HG02981 (cell line): Measurements from ENCODE around the gene PTGES3L.

ENCODE experiments used
- ATAC-seq: cut with Tn5 transposase; IDR thresholded peaks from one replicate; pipeline ENCODE4 v1.9.1; 2021; ENCODE audit warnings: mild to moderate bottlenecking, moderate library complexity; ENCODE audit not compliant: unreplicated experiment

PTGES3L gene

GRCh38 chr17:42979511-42980273 lies at the start of gene PTGES3L:
TSS of gene PTGES3L (minus strand) at chr17:42980080. CDS start at chr17:42980053, 27 bp downstream.
- ATAC-seq, result no peak

- ATAC-seq, result no peak
Observed at GRCh38 chr17:43028221-43028861, 48.5 kb upstream of the PTGES3L start.

DNA sequence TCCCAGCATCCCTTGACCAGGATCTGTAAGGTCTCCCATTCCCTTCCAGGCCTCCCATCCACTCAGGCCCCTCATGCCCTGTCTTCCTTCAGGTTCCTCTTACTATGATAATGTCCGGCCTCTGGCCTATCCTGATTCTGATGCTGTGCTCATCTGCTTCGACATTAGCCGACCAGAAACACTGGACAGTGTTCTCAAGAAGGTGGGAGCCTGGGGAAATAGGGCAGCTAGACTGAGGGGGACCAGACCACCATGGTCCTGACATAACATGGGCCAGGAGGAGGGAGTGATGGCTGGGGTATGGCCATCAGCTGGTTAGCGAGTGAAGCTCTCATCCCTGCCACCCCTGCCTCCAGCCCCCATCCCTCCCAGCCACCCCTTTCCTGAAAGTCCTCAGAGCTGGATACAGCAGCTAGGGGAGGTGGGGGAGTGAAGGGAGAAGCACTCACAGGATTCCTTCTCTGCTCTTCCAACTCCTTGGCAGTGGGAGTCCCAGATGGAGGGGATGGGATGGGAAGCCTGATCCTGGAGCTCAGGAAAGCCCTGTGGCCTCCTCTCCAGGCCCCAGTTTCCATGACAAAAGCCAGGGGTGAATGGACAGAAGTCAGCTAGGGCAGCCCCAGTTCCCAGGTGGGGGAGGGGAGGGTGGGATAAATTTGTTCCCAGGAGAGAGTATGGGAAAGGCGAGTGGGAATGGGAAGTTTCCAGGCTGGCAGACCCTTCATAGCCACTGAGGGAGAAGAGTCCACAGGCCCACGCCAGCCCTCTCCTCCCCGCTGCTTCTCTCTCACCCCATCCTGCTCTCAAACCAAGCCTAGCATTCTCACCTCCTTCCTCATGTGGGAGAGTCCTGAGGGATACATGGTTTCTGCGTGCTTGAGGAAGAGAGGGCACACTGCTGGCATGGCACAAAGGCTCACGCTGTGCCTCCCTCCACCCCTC lies 47.5 kb upstream of the PTGES3L start:
- no peak for ATAC-seq

GRCh38 chr17:43026595-43026994 lies 46.7 kb upstream of the PTGES3L start:
- ATAC-seq, result no peak

GRCh38 chr17:43025766-43026537 lies 46.1 kb upstream of the PTGES3L start:
- ATAC-seq, result no peak

- no peak for ATAC-seq
Observed at GRCh38 chr17:43025290-43025657, 45.4 kb upstream of the PTGES3L start.

DNA sequence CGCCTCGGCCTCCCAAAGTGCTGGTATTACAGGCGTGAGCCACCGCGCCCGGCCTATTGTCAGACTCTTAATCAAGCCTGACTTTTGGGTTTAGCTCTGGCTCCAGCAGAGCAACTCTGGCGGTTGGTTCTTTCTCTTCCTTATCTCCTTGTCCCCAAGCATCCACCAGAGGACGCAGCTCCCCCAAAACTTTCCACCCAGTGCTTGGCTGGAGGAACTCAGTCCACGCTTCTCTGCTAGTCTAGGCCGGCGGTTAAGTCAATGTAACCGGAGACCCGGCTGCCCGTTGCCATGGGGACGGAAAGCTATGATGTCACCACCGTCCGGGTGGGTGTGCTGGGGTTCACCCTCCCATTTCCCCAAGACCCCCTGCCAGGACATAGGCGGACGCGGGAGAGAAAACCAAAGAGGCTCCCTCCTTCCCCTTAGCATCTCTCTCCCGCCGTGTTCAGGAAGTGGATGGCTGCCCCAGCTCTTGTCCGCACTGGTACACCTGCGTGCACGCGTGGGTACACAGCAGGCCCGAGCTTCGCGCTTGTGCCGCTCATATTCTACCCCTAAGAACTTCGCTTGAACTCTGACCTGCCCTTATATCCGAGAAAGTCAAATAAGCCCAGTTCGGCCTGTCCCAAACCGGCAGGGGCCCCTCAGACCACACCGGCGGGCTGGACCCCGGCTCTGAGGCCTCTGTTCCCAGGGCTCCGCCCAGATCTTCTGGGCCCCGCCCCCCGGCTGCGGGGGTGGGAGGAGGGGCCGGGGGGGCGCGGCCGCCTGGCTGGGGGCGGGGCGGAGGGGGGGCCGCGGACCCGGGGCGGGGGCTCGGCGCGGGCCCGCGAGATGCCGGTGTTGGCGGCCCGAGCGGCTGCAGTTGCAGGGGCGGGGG lies 44.8 kb upstream of the PTGES3L start, which contains the start of gene RND2:
Gene RND2 (plus strand): TSS at position 825 of the 883 bp plus-strand sequence. CDS start 117 bp downstream, outside the sequence.
- peak; percentile 47 for ATAC-seq

GRCh38 chr17:43021741-43022512 lies 42.0 kb upstream of the PTGES3L start, which contains the start of gene VAT1:
TSS of gene VAT1 (minus strand) at chr17:43022385. CDS start at chr17:43022322, 63 bp downstream.
- no peak for ATAC-seq

DNA sequence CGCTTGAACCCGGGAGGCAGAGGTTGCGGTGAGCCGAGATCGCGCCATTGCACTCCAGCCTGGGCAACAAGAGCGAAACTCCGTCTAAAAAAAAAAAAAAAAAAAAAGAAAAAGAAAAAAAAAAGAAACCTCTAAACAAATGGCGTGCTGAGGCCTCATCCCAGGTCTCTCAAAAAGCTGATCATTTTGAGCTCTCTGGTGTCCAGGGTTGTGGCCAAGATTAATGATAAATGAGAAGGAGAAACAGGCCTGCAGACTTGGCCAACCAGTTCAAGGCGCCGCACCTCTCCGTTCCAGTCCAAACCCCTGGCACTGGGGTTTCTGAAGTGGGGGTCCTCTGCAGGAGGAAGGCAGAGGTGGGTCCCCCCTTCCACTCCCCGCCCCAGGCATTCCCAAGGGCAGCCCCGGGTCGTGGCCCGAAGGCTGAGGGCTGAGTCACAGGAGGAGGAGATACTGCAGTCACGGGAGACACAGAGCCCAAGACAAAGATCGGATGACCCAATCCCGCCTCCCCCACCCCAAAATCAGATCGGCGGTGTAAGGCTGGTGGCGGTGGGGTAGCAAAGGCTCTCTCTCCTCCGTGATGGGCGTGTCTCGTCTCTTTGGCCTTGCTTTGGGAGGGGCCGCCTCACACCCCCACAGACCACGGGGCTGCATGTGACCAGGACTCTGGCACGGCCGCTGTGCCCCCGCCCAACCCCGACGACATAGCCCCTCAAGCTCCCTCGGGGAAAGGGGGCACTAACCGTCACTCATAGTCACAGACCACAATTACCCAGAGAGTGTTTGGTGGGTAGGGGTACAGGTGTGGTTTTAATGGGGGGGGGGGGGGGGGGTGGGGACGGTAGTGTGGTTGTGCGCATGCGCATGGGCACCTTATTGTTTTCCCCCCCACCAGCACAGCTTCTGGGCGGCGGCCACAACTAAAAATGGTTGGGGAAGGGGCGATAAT lies 41.2 kb upstream of the PTGES3L start:
- no peak for ATAC-seq

DNA sequence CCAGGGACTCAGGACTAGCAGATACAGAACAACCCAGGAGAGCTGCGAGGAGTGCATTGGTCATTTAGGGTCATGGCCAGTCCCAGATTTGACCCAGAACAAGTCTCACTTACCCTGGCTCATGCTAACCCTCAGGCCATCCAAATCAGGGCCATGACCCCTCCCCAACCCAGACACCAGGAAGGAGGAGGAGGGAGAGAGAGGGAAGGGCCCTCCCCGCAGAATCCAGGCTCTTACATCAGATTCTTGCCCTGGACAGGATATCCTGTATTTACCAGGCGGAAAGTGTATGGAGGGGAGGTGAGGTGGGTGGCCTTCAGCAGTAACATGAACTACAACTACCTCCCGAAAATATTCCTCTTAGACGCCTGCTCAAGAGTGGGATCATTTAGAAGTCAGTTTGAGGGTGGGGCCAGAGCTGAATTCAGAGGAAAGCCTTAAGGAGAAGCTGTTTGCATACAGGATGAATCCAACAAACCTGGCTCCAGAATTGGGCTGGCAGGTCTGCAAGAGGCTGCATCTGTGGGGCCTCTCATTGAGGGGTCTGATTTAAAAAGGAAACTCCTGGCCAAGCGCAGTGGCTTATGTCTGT lies 40.2 kb upstream of the PTGES3L start:
- ATAC-seq, result no peak

- ATAC-seq, result no peak
Observed at GRCh38 chr17:43019418-43019817, 39.5 kb upstream of the PTGES3L start.

GRCh38 chr17:43018932-43019331 lies 39.1 kb upstream of the PTGES3L start:
- ATAC-seq, result no peak

- no peak for ATAC-seq
Observed at GRCh38 chr17:43018008-43018853, 38.4 kb upstream of the PTGES3L start.

- ATAC-seq, result no peak
Observed at GRCh38 chr17:43016216-43016615, 36.3 kb upstream of the PTGES3L start.

DNA sequence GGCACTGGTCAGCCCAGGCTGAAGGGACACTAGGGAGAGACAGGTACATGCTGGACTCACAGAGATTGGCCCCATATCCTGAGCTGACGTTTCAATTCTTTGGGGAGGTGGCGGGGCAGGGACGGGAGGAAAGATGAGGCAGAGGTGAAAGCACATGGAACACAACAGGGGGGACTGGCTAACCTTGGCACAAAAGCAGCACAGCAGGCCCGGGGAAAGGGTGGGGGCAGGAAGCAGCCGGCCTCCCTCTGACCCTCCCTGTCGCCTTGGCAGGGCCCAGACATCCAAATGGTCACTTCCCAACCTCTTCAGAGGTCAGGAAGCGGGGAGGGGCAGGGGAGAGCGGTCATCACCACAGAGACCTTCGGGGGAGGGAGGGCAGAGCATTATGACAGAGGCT lies 35.7 kb upstream of the PTGES3L start:
- ATAC-seq, result no peak
